ENCODE measurements around the gene TC2N.

TC2N gene

GRCh38 chr14:91729756-91730155 lies 137.6 kb downstream of the TC2N start:
- Histone ChIP-seq H3K4me1 (ENCODE audit: control insufficient read depth, insufficient read depth, low read length) (no peaks in the 10 kb centered on the region), H3K36me3 (ENCODE audit: control insufficient read depth, insufficient read depth, low read length) (no peaks in the 10 kb centered on the region), H3K27me3 (ENCODE audit: control insufficient read depth, insufficient read depth, low read length, poor library complexity, severe bottlenecking) (no peaks in the 10 kb centered on the region), H3K9me3 (ENCODE audit: control insufficient read depth, low read length) (no peaks in the 10 kb centered on the region), H3K27ac (ENCODE audit: insufficient read depth, low read depth, low read length, poor library complexity, severe bottlenecking) (no peak overlapping the region), H3K4me3 (ENCODE audit: insufficient read depth, low read depth, low read length) (no peak overlapping the region)
- 89 to 92% methylated on average over 3 of the region's 3 CpGs for WGBS, 2 experiments
